ENCODE measurements around the gene DCBLD1.

The DCBLD1 gene

GRCh38 chr6:117558818-117559217 is 76.3 kb downstream of the DCBLD1 start:
- DNase-seq (ENCODE audit: low spot score): no peak

GRCh38 chr6:117559299-117559698 is 76.8 kb downstream of the DCBLD1 start:
- no peak for DNase-seq (ENCODE audit: low spot score)

GRCh38 chr6:117561128-117561527 is 78.7 kb downstream of the DCBLD1 start:
- DNase-seq (ENCODE audit: low spot score): no peak

GRCh38 chr6:117564681-117565080 is 82.2 kb downstream of the DCBLD1 start:
- DNase-seq (ENCODE audit: low spot score): no peak

GRCh38 chr6:117568247-117568646 is 85.8 kb downstream of the DCBLD1 start:
- no peak for DNase-seq (ENCODE audit: low spot score)

- DNase-seq (ENCODE audit: low spot score): no peak
Observed at GRCh38 chr6:117568831-117569410, 86.4 kb downstream of the DCBLD1 start.

GRCh38 chr6:117573006-117573680 is 90.7 kb downstream of the DCBLD1 start:
- DNase-seq (ENCODE audit: low spot score): no peak

GRCh38 chr6:117574198-117574597 is 91.7 kb downstream of the DCBLD1 start:
- DNase-seq (ENCODE audit: low spot score): no peak

- DNase-seq (ENCODE audit: low spot score): no peak
Observed at GRCh38 chr6:117585647-117586046, 103.2 kb downstream of the DCBLD1 start.

- no peak for DNase-seq (ENCODE audit: low spot score)
Observed at GRCh38 chr6:117590447-117590846, 108.0 kb downstream of the DCBLD1 start.

GRCh38 chr6:117591405-117591804 is 108.9 kb downstream of the DCBLD1 start:
- no peak for DNase-seq (ENCODE audit: low spot score)

GRCh38 chr6:117592983-117593759 is 110.7 kb downstream of the DCBLD1 start:
- DNase-seq (ENCODE audit: low spot score): no peak

- no peak for DNase-seq (ENCODE audit: low spot score)
Observed at GRCh38 chr6:117595099-117595923, 112.8 kb downstream of the DCBLD1 start.

- no peak for DNase-seq (ENCODE audit: low spot score)
Observed at GRCh38 chr6:117597755-117598154, 115.3 kb downstream of the DCBLD1 start.

Data from CD4-positive, alpha-beta T cell treated with Interleukin-6 at 100 ng/mL for 8 hours (primary cell).